Neural progenitor cell (in vitro differentiated cells): ENCODE measurements around the gene SNTG2.

ENCODE experiments used
- EZH2 ChIP-seq: fragments of 200-600 bp; sonication (generic); IDR thresholded peaks from 2 replicates; pipeline ENCODE4 v1.6.1; 2017; ENCODE audit warnings: antibody characterized with exemption, mild to moderate bottlenecking, moderate library complexity
- EZH2phosphoT487 ChIP-seq: fragments of 200-600 bp; sonication (generic); IDR thresholded peaks from 2 replicates; pipeline ENCODE4 v1.6.1; 2017; ENCODE audit warnings: antibody characterized with exemption

GRCh38 chr2:1137913-1138391 lies 187.3 kb downstream of the SNTG2 start:
- TF ChIP-seq EZH2: no peak
- TF ChIP-seq EZH2phosphoT487: no peak
